GDM1 (cell line): ENCODE results near the gene LDB3.

Experiments
- DNase-seq: peaks from one replicate; lab custom pipeline; 2025; lab: John Stamatoyannopoulos, UW

LDB3 gene

GRCh38 chr10:86706401-86706841 is 38.1 kb downstream of the LDB3 start:
- no peak for DNase-seq

DNA sequence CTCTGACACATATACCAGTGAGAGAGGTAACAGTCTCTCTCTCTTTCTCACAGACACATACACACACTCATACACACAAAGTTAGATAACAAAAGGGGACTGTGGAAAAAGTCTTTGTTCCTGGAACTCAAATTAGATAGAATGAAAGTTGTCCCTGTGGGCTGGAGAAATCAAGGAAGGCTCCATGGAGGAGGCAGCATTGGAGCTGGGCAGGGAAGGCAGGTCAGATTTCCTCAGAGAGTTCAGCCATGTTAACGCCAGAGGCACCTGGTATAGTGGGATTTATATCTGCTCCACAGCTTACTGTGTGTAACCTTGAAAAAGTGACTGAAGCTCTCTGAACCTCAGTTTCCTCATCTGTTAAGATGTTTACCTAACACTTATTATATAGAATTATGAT is 38.7 kb downstream of the LDB3 start:
- no peak for DNase-seq

DNA sequence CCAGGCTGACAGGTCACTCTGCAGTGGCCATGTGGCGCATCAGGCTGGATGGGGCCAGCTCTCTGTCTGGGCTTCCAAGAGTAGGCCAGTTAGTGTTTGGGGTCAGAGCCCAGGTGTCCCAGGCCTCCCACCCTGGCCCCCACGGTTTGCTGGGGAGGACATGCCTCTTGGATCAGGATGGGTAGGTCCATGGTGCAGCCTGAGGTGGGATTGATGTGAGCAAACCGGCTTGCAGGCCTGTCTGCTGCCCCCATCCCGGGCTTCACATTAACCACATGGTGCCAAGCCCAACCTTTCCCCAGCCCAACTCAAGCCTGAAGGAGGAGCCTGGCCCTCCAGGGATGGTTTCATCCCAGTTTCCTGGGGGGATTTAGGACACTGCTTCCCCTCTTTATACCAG is 39.2 kb downstream of the LDB3 start:
- DNase-seq = no peak

DNA sequence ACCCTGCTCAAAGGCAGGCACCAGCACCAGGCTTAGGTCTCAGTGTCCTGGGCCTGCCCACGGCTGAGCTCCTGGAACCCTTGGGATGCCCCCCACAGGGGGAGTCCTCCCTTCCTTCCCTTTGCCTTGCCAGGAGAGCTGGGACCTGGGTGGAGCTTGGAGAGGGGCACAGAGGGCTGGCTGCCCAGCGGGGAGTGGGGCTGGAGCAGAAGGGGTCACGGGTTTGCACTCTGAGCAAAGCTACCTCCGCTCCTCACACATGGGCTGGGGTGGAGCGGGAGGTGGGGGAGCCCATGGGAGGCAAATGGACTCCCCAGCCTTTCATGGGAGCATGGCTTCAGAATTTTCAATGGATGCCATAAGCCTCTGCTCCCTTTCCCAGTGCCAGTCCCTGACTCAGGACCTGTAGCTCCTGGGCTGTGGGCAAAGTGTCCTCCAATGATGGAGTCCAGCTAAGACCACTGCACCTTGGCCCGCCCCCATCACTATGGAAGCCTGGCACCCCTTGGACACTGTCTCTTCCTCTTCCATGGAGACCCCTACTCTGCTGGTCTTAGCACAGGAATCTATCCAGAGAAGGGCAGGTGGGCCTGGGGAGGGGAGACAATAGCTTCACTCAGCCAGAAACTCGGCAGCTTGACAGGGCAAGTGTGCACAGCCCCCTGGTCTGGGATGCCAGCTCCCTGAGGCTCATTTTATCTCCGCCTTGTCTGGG is 39.9 kb downstream of the LDB3 start:
- DNase-seq = no peak

DNA sequence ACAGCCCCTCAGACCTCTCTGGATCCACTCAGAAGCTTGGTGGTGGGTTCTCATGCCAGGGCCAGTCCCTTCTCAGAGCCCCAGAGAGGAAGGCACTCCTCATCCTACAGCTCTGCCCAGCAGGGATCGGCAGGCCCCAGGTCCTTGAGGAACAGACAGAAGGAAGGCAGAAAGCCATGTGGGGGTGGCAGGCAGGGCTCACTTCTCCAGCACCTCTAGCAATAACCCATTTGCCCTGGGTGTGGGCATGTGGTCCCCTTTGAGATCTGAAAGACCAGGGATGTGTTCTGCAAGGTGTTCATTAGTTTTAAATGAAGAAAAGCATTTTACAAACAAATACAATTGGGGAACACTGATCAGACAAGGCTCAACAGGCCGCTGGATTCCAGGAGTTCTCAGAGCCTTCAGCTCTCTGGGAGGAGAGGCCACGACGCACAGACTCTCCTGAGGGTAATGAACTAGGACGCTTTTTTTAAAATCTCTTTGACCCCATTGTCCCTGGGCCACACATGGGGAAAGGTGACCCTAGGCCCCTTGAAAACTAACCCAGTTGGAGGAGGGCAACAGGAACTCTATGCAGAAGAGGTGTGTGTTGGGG is 40.6 kb downstream of the LDB3 start:
- DNase-seq = no peak

- no peak for DNase-seq
These were observed 41.3 kb downstream of the LDB3 start for GRCh38 chr10:86709396-86710185.

- peak; percentile 84 for DNase-seq
These were observed 42.7 kb downstream of the LDB3 start for GRCh38 chr10:86710987-86711512.

DNA sequence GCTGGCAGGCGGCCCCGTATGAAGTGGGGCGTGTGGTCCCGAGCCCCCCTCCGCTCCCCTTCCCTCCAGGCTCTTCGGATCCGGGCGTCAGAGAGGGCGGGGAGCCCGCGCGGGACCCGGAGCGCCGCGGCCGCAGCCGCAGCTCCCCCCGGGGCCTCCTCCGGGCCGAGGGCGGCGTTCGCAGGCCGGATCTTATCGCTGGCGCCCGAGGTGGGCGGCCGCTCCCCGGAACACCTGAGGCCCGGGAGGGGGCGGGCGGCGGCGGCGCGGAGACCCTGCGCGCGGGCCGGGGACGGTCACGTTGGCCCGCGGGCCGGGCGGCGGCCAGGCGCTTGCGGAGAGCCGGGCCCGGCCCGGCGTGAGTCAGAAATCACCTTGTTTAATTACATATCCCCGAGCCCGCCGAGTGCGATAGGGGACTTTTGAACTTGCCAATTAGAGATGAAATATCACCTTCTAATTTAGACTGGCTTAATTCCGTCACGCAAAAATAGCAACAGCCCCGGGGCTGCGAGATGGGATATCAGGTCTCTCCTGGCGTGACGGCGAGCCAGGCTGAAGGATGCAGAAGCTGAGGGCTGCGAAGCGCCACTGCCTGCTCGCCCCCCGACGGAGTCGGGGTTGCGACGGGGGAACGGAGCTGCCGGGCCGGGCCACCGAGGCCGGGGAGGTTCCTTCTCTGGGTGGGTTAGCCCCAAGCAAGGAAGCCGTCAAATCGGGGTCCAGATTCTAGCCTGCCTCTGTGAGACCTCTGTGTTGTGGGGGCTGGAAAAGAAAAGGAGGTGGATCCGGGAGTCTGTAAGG is 43.4 kb downstream of the LDB3 start:
- peak; percentile 41 for DNase-seq

GRCh38 chr10:86712317-86712707 is 44.0 kb downstream of the LDB3 start:
- DNase-seq = no peak

DNA sequence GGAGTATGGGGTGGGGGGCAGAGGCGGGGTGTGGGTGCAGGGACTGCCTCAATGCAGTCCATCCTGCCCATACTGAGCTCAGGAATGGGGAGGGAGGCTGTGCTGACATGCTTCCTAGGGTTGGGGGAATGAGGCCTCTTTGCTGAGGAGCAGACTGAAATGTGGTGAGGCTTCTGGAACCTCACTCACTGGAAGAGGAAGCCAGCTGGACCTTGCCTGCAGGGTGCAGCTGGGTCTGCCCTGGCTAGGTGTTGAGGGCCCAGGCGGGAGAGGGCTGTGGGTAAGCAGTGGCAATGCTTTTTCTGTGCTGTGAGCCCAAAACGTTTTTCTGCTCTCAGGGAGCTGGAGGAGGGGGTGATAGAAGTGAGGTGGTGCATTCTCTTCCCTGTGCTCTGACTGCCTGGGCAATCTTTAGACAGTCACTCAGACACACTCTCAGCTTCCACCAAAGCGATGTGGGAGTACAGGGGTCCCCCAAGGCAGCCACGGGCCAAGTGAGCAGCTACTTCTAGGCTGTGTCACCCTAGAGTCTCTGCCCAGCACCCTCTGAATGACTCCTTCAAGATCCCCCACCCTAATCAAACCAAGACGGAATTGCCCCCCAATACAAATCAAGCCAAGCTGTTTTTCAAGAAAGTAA is 47.0 kb downstream of the LDB3 start:
- peak; percentile 43 for DNase-seq

DNA sequence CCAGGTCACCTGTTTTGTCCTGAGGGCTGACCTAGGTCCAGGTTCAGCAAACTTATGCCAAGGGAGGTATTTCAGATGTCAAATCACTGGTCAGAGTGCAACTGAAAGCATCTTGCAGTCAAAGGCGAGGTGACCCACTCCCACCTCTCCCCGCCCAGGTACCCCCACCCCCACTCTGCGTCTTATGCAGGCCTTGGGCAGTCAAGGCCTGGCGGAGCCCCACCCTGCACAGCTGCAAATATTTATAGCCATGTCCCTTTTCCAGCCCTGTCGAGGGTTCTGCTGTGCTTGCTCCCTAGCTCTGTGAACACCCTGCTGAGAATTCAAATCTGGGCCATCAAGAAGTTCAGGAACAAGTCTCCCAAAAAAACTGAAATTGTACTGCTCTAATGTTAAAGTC is 47.5 kb downstream of the LDB3 start:
- no peak for DNase-seq

DNA sequence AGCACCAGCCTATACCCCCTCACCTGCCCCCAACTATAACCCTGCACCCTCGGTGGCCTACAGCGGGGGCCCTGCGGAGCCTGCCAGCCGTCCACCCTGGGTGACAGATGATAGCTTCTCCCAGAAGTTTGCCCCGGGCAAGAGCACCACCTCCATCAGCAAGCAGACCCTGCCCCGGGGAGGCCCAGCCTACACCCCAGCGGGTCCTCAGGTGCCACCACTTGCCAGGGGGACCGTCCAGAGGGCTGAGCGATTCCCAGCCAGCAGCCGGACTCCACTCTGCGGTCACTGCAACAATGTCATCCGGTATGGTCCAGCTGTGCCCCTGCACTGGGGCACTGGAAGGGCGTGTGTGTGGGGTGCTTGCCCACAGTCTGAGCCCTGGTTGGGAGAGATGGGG is 48.2 kb downstream of the LDB3 start:
- DNase-seq = no peak

DNA sequence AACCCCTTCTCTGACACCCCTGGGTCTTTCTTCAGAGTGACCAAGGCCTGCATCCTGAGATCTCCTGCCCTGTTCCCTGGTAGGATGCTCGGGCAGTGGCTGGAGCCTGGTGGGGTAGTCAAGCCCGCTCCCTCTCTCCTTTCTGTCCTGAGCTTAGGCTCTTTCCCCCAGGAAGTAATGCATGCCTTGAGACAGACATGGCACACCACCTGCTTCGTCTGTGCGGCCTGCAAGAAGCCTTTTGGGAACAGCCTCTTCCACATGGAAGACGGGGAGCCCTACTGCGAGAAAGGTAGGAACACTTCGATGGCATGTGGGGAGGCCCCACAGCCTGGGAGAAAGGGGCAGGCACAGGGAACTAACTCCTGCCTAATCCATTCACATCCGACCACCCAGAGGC is 50.2 kb downstream of the LDB3 start:
- no peak for DNase-seq

DNA sequence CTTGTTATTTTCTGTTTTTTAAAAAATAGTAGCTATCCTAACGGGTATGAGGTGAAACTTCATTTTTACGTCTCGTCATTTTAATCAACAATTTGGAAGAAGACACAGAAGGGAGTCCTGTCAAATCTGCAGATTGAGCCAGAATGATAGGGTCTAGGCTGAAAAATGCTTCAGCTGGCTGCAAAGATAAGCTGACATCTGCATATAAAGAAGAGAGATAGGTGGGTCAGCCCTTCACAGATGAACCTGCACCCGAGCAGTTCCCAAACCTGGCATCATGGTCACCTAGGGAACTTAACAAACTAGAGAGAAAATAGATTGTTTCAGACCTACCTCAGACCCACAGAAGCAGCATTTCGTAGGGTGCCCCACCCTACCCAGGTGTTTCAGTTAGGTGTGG is 52.9 kb downstream of the LDB3 start:
- no peak for DNase-seq

GRCh38 chr10:86723009-86723408 is 54.7 kb downstream of the LDB3 start:
- DNase-seq = no peak

- no peak for DNase-seq
These were observed 56.1 kb downstream of the LDB3 start for GRCh38 chr10:86724445-86724844.

GRCh38 chr10:86725980-86726676 is 57.8 kb downstream of the LDB3 start:
- DNase-seq = no peak

- DNase-seq = no peak
These were observed 58.3 kb downstream of the LDB3 start for GRCh38 chr10:86726677-86726999.

DNA sequence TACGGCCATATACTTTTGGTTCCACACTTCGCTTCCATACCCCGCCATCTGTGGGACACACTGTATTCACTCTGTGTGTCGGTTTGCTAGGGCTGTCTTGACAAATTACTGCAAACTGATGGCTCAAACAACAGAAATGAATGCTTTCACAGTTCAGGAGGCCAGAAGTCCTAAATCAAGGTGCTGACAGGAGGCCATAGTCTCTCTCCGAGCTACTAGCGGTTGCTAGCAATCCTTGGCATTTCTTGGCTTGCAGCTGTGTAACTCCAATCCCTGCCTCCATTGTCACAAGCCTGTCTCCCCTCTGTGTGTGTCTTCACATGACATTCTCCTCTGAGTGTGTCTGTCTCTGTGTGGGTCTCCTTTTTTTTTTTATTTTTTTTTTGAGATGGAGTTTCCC is 59.2 kb downstream of the LDB3 start:
- DNase-seq = no peak

DNA sequence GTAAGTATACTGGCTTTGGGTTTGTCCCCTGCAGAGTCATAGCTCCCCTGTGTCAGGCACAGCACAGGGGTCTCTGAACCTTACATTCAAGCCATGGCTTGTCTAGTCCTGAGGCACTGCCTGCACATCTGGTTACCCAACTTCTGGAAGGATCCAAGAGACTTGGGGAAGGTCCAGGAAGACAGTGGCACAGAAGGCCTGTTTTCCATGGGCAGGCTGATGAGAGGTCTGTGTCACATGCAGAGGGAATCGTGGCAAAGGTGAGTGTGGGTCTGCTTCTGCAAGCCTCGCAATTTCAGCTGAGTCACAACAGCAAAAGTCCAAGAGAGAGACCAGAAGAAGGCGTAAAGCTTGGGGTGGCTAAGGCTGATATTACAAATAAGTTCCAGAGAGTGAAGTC is 59.7 kb downstream of the LDB3 start:
- DNase-seq = no peak

DNA sequence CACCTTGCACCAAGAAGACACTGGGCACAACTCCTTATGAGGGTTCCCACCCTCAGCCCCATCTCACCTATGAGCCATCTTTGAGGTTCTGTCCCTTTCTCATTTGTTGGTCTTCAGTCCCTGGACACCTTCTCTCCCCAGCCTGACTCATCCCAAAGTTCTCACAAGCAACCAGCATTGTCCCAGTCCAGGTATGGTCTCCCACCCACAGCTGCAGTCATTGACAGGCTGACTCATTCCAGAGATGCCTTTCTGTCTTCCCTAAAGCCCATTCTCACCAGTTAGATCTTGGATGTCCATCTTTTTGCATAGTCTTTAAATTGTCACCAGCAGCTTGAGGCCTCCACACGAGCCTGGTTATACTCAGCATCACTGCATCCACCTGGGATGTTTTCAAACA is 61.4 kb downstream of the LDB3 start:
- DNase-seq = no peak
